ENCODE results near the gene CD101. TPM values are rescaled to one million over a fixed set of nuclear protein-coding genes. Genes with fewer than 3 reads are reported as not detected.

The CD101 gene
- total and polyA plus RNA-seq, 2 experiments from 2014 or later: 1.2 to 1.3 TPM

DNA sequence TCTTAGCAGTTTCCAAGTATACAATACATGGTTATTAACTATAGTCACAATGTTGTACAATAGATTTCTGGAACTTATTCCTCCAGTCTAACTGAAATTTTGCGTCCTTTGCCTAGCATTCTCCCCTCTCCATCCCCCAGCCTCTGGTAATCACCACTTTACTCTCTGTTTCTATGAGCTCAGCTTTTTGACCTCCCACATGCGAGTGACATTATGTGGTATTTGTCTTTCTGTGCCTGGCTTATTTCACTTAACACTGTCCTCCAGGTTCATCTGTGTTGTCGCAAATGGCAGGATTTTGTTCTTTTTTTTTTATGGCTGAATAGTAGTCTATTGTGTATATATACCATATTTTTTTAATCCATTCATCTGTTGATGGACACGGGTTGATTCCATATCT, 43.9 kb upstream of the CD101 start:
- Histone ChIP-seq H3K36me3 (ENCODE audit: insufficient read depth) (no peaks in the 10 kb centered on the region), H3K27me3 (ENCODE audit: insufficient read depth) (no peaks in the 10 kb centered on the region), H3K4me1 (ENCODE audit: insufficient read depth) (peaks cover 15% of the 10 kb centered on the region), H3K79me2 (replicated peaks; ENCODE audit: insufficient read depth) (no peaks in the 10 kb centered on the region), H3K4me2 (no peak overlapping the region), H4K20me1 (replicated peaks; ENCODE audit: insufficient read depth) (no peaks in the 10 kb centered on the region), H3K27ac (ENCODE audit: low read depth) (no peak overlapping the region), H3K4me3 (no peak overlapping the region), H2AFZ (no peak overlapping the region), H3K9me2 (ENCODE audit: insufficient read depth) (no peaks in the 10 kb centered on the region), H3F3A (replicated peaks; ENCODE audit: low read depth) (no peaks in the 10 kb centered on the region)
- Mint-ChIP-seq H3K27me3 (ENCODE audit: insufficient read depth, low read depth, poor library complexity) (peaks cover 4% of the 10 kb centered on the region), H3K9me3 (no peaks in the 10 kb centered on the region; the same call in 2 of the 3 replicates), H3K27ac (no peak overlapping the region), H3K4me3 (no peak overlapping the region), H3K36me3 (ENCODE audit: low read depth) (0 out of 3 replicates have a peak, but pooled peaks cover 7% of the 10 kb centered on the region), H3K4me1 (no peaks in the 10 kb centered on the region; the same call in 1 of the 3 replicates)
- ATAC-seq: no peak
- TF ChIP-seq ZNF331 (CRISPR knock-in tag; IDR thresholded peaks at IDR 0.05; ENCODE audit: low read depth) (no peak), EZH2phosphoT487 (IDR thresholded peaks at IDR 0.05; ENCODE audit: unreplicated experiment) (no peak), STAT1 (IDR thresholded peaks at IDR 0.05; ENCODE audit: unreplicated experiment) (no peak), JUNB (IDR thresholded peaks at IDR 0.05; ENCODE audit: unreplicated experiment) (no peak), NANOG (IDR thresholded peaks at IDR 0.05; ENCODE audit: borderline replicate concordance) (no peak), ZNF114 (CRISPR knock-in tag; IDR thresholded peaks at IDR 0.05) (no peak), EZH2 (IDR thresholded peaks at IDR 0.05; ENCODE audit: low read depth, unreplicated experiment) (no peak), POLR2AphosphoS5 (IDR thresholded peaks at IDR 0.05; ENCODE audit: low read depth) (no peak), CTCF (conservative IDR thresholded peaks at IDR 0.05; ENCODE audit: low read depth in 2 of 2) (no peak), CREB1 (CRISPR knock-in tag; IDR thresholded peaks at IDR 0.05; ENCODE audit: low read depth) (no peak)
- TF ChIP-seq, protein P1, sequence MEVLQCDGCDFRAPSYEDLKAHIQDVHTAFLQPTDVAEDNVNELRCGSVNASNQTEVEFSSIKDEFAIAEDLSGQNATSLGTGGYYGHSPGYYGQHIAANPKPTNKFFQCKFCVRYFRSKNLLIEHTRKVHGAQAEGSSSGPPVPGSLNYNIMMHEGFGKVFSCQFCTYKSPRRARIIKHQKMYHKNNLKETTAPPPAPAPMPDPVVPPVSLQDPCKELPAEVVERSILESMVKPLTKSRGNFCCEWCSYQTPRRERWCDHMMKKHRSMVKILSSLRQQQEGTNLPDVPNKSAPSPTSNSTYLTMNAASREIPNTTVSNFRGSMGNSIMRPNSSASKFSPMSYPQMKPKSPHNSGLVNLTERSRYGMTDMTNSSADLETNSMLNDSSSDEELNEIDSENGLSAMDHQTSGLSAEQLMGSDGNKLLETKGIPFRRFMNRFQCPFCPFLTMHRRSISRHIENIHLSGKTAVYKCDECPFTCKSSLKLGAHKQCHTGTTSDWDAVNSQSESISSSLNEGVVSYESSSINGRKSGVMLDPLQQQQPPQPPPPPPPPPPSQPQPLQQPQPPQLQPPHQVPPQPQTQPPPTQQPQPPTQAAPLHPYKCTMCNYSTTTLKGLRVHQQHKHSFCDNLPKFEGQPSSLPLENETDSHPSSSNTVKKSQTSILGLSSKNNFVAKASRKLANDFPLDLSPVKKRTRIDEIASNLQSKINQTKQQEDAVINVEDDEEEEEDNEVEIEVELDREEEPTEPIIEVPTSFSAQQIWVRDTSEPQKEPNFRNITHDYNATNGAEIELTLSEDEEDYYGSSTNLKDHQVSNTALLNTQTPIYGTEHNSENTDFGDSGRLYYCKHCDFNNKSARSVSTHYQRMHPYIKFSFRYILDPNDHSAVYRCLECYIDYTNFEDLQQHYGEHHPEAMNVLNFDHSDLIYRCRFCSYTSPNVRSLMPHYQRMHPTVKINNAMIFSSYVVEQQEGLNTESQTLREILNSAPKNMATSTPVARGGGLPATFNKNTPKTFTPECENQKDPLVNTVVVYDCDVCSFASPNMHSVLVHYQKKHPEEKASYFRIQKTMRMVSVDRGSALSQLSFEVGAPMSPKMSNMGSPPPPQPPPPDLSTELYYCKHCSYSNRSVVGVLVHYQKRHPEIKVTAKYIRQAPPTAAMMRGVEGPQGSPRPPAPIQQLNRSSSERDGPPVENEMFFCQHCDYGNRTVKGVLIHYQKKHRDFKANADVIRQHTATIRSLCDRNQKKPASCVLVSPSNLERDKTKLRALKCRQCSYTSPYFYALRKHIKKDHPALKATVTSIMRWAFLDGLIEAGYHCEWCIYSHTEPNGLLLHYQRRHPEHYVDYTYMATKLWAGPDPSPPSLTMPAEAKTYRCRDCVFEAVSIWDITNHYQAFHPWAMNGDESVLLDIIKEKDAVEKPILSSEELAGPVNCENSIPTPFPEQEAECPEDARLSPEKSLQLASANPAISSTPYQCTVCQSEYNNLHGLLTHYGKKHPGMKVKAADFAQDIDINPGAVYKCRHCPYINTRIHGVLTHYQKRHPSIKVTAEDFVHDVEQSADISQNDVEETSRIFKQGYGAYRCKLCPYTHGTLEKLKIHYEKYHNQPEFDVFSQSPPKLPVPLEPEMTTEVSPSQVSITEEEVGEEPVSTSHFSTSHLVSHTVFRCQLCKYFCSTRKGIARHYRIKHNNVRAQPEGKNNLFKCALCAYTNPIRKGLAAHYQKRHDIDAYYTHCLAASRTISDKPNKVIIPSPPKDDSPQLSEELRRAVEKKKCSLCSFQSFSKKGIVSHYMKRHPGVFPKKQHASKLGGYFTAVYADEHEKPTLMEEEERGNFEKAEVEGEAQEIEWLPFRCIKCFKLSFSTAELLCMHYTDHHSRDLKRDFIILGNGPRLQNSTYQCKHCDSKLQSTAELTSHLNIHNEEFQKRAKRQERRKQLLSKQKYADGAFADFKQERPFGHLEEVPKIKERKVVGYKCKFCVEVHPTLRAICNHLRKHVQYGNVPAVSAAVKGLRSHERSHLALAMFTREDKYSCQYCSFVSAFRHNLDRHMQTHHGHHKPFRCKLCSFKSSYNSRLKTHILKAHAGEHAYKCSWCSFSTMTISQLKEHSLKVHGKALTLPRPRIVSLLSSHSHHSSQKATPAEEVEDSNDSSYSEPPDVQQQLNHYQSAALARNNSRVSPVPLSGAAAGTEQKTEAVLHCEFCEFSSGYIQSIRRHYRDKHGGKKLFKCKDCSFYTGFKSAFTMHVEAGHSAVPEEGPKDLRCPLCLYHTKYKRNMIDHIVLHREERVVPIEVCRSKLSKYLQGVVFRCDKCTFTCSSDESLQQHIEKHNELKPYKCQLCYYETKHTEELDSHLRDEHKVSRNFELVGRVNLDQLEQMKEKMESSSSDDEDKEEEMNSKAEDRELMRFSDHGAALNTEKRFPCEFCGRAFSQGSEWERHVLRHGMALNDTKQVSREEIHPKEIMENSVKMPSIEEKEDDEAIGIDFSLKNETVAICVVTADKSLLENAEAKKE (CRISPR knock-in tag; IDR thresholded peaks at IDR 0.05): no peak
- TF ChIP-seq, protein P2, sequence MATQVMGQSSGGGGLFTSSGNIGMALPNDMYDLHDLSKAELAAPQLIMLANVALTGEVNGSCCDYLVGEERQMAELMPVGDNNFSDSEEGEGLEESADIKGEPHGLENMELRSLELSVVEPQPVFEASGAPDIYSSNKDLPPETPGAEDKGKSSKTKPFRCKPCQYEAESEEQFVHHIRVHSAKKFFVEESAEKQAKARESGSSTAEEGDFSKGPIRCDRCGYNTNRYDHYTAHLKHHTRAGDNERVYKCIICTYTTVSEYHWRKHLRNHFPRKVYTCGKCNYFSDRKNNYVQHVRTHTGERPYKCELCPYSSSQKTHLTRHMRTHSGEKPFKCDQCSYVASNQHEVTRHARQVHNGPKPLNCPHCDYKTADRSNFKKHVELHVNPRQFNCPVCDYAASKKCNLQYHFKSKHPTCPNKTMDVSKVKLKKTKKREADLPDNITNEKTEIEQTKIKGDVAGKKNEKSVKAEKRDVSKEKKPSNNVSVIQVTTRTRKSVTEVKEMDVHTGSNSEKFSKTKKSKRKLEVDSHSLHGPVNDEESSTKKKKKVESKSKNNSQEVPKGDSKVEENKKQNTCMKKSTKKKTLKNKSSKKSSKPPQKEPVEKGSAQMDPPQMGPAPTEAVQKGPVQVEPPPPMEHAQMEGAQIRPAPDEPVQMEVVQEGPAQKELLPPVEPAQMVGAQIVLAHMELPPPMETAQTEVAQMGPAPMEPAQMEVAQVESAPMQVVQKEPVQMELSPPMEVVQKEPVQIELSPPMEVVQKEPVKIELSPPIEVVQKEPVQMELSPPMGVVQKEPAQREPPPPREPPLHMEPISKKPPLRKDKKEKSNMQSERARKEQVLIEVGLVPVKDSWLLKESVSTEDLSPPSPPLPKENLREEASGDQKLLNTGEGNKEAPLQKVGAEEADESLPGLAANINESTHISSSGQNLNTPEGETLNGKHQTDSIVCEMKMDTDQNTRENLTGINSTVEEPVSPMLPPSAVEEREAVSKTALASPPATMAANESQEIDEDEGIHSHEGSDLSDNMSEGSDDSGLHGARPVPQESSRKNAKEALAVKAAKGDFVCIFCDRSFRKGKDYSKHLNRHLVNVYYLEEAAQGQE (IDR thresholded peaks at IDR 0.05; ENCODE audit: unreplicated experiment): no peak
- TF ChIP-seq, protein P3, sequence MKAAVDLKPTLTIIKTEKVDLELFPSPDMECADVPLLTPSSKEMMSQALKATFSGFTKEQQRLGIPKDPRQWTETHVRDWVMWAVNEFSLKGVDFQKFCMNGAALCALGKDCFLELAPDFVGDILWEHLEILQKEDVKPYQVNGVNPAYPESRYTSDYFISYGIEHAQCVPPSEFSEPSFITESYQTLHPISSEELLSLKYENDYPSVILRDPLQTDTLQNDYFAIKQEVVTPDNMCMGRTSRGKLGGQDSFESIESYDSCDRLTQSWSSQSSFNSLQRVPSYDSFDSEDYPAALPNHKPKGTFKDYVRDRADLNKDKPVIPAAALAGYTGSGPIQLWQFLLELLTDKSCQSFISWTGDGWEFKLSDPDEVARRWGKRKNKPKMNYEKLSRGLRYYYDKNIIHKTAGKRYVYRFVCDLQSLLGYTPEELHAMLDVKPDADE (IDR thresholded peaks at IDR 0.05): no peak
- DNase-seq (ENCODE audit: low spot score): no peak

Data from GM23338 (cell line).